K562 (cell line): ENCODE data around the gene NYAP1. TPM values are rescaled to one million over a fixed set of nuclear protein-coding genes. Genes with fewer than 3 reads are reported as not detected.
A peak's percentile ranks its signal among the peaks of the same experiment; 100 is the strongest.

Source experiments
- TCFL5 ChIP-seq: fragments of 250-450 bp; sonication (Bioruptor Pico); conservative IDR thresholded peaks from 2 replicates; pipeline ENCODE4 v1.6.1; 2021; ENCODE audit warnings: mild to moderate bottlenecking, moderate library complexity, matching md5 sums
- ZNF398 ChIP-seq: fragments of 250-450 bp; sonication (Bioruptor Pico); IDR thresholded peaks from 2 replicates; pipeline ENCODE4 v1.8.0; 2021; ENCODE audit warnings: moderate library complexity, mild to moderate bottlenecking, inconsistent platforms
- ZNF408 ChIP-seq: fragments of 250-450 bp; sonication (Bioruptor Pico); IDR thresholded peaks from 2 replicates; pipeline ENCODE4 v1.4.0; 2020; ENCODE audit warnings: low read depth, mild to moderate bottlenecking, moderate library complexity
- polyA plus RNA-seq, 8 experiments: library from polyadenylated mRNA; depleted of rRNA in 4 of 8; stranded (reverse) in 5 of 8; unstranded in 3 of 8; fragments of >200 nt; fragmentation: Nextera tagmentation in 2 of 8; fragmentation: Illumina TruSeq in 1 of 8; extraction: Ambion mirVana in 2 of 8; extraction: Trizol in 1 of 8; gene quantifications; 2 replicates each; pipeline versions ENCODE4 v1.2.1 to v1.2.3, GENCODE V29; 2011 to 2014; ENCODE audit warnings: inconsistent platforms in 1 of 8, missing spikeins in 1 of 8
- total RNA-seq, 7 experiments: library from RNA; depleted of rRNA in 6 of 7; stranded (reverse); fragments of >200 nt in 6 of 7; fragmentation: Illumina TruSeq in 2 of 7; extraction: Trizol in 2 of 7; gene quantifications; 2 replicates each; pipeline versions ENCODE4 v1.2.1 to v1.2.3, GENCODE V29; 2011 to 2021; ENCODE audit warnings: low replicate concordance in 1 of 7
- TF ChIP-seq, protein P1 (sequence below): fragments of 450-650 bp; IDR thresholded peaks from 2 replicates; pipeline ENCODE4 v1.6.1; 2016; ENCODE audit warnings: low read depth, mild to moderate bottlenecking, moderate library complexity
- TF ChIP-seq, protein P2 (sequence below): fragments of 450-650 bp; IDR thresholded peaks from 2 replicates; pipeline ENCODE4 v1.6.1; 2016; ENCODE audit warnings: mild to moderate bottlenecking
- TF ChIP-seq, protein P3 (sequence below), 3 experiments: fragments of 200-800 bp in 1 of 3; fragments of 250-450 bp in 1 of 3; fragments of 450-650 bp in 1 of 3; sonication (Bioruptor Pico) in 1 of 3; sonication (Bioruptor generic) in 1 of 3; formaldehyde crosslinking in 1 of 3; IDR thresholded peaks; 2 replicates each; pipeline versions ENCODE4 v1.6.1 to v1.8.0; 2016 to 2022; ENCODE audit warnings: mild to moderate bottlenecking in 2 of 3, missing genetic modification characterization in 2 of 3, missing compliant biosample characterization in 1 of 3, moderate library complexity in 1 of 3
- TF ChIP-seq, protein P4 (sequence below): fragments of 250-450 bp; sonication (Bioruptor Pico); IDR thresholded peaks from 2 replicates; pipeline ENCODE4 v1.4.0; 2020; ENCODE audit warnings: mild to moderate bottlenecking, moderate library complexity, borderline replicate concordance
- TF ChIP-seq, protein P5 (sequence below): fragments of 150-350 bp; IDR thresholded peaks from 2 replicates; pipeline ENCODE4 v1.6.1; 2014; ENCODE audit warnings: low read depth, mild to moderate bottlenecking, low read length, borderline replicate concordance

NYAP1 gene
- total and polyA plus RNA-seq, 9 of the 15 experiments (the other 6 are each of a cell fraction or from before 2014, with no cell fraction given), result 0.11 to 0.88 (median 0.22) TPM; not detected in 2

DNA sequence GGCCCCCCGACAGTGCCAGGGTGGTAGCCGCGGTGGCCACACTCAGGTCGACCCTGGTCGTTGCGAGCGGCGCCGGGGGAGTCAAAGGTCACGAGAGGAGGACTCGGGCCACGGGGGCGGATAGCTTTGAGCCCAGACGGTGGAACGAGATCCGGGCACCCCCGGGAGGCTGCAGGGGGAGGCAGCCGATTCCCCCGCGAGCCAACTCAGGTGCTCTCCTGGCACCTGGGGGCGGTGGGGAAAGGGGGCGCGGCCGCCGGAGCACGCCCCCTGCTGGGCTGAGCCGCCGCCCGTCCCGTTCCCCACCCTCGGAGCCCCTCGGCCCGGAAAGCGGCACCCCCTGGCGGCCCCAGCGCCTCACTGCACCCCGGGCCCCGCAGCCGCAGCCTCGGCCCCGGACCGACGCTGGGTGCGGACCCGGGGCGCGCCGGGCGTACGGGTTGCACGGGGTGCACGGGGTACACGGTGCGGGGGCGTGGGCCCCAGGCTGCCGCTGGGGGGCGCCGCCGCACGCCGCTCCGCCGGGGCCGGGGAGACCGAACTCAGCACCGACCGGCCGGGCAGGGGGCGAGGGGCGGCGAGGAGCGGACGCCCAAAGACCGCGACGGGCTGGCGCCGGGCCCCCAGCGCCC is 521 bp upstream of the NYAP1 start (continued):
- TF ChIP-seq, protein P1, sequence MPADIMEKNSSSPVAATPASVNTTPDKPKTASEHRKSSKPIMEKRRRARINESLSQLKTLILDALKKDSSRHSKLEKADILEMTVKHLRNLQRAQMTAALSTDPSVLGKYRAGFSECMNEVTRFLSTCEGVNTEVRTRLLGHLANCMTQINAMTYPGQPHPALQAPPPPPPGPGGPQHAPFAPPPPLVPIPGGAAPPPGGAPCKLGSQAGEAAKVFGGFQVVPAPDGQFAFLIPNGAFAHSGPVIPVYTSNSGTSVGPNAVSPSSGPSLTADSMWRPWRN, result no peak
- TF ChIP-seq ZNF408 (no peak), ZNF398 (CRISPR knock-in tag) (no peak), TCFL5 (CRISPR knock-in tag) (no peak)
- TF ChIP-seq, protein P2, sequence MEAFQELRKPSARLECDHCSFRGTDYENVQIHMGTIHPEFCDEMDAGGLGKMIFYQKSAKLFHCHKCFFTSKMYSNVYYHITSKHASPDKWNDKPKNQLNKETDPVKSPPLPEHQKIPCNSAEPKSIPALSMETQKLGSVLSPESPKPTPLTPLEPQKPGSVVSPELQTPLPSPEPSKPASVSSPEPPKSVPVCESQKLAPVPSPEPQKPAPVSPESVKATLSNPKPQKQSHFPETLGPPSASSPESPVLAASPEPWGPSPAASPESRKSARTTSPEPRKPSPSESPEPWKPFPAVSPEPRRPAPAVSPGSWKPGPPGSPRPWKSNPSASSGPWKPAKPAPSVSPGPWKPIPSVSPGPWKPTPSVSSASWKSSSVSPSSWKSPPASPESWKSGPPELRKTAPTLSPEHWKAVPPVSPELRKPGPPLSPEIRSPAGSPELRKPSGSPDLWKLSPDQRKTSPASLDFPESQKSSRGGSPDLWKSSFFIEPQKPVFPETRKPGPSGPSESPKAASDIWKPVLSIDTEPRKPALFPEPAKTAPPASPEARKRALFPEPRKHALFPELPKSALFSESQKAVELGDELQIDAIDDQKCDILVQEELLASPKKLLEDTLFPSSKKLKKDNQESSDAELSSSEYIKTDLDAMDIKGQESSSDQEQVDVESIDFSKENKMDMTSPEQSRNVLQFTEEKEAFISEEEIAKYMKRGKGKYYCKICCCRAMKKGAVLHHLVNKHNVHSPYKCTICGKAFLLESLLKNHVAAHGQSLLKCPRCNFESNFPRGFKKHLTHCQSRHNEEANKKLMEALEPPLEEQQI, result no peak
- TF ChIP-seq, protein P3, sequence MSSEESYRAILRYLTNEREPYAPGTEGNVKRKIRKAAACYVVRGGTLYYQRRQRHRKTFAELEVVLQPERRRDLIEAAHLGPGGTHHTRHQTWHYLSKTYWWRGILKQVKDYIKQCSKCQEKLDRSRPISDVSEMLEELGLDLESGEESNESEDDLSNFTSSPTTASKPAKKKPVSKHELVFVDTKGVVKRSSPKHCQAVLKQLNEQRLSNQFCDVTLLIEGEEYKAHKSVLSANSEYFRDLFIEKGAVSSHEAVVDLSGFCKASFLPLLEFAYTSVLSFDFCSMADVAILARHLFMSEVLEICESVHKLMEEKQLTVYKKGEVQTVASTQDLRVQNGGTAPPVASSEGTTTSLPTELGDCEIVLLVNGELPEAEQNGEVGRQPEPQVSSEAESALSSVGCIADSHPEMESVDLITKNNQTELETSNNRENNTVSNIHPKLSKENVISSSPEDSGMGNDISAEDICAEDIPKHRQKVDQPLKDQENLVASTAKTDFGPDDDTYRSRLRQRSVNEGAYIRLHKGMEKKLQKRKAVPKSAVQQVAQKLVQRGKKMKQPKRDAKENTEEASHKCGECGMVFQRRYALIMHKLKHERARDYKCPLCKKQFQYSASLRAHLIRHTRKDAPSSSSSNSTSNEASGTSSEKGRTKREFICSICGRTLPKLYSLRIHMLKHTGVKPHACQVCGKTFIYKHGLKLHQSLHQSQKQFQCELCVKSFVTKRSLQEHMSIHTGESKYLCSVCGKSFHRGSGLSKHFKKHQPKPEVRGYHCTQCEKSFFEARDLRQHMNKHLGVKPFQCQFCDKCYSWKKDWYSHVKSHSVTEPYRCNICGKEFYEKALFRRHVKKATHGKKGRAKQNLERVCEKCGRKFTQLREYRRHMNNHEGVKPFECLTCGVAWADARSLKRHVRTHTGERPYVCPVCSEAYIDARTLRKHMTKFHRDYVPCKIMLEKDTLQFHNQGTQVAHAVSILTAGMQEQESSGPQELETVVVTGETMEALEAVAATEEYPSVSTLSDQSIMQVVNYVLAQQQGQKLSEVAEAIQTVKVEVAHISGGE (CRISPR knock-in tag; IDR thresholded peaks at IDR 0.05), result peak in 1 of 3 experiments; percentile 84; a peak in 2 of 6 replicates
- TF ChIP-seq, protein P4, sequence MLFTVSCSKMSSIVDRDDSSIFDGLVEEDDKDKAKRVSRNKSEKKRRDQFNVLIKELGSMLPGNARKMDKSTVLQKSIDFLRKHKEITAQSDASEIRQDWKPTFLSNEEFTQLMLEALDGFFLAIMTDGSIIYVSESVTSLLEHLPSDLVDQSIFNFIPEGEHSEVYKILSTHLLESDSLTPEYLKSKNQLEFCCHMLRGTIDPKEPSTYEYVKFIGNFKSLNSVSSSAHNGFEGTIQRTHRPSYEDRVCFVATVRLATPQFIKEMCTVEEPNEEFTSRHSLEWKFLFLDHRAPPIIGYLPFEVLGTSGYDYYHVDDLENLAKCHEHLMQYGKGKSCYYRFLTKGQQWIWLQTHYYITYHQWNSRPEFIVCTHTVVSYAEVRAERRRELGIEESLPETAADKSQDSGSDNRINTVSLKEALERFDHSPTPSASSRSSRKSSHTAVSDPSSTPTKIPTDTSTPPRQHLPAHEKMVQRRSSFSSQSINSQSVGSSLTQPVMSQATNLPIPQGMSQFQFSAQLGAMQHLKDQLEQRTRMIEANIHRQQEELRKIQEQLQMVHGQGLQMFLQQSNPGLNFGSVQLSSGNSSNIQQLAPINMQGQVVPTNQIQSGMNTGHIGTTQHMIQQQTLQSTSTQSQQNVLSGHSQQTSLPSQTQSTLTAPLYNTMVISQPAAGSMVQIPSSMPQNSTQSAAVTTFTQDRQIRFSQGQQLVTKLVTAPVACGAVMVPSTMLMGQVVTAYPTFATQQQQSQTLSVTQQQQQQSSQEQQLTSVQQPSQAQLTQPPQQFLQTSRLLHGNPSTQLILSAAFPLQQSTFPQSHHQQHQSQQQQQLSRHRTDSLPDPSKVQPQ (CRISPR knock-in tag), result no peak
- TF ChIP-seq, protein P5, sequence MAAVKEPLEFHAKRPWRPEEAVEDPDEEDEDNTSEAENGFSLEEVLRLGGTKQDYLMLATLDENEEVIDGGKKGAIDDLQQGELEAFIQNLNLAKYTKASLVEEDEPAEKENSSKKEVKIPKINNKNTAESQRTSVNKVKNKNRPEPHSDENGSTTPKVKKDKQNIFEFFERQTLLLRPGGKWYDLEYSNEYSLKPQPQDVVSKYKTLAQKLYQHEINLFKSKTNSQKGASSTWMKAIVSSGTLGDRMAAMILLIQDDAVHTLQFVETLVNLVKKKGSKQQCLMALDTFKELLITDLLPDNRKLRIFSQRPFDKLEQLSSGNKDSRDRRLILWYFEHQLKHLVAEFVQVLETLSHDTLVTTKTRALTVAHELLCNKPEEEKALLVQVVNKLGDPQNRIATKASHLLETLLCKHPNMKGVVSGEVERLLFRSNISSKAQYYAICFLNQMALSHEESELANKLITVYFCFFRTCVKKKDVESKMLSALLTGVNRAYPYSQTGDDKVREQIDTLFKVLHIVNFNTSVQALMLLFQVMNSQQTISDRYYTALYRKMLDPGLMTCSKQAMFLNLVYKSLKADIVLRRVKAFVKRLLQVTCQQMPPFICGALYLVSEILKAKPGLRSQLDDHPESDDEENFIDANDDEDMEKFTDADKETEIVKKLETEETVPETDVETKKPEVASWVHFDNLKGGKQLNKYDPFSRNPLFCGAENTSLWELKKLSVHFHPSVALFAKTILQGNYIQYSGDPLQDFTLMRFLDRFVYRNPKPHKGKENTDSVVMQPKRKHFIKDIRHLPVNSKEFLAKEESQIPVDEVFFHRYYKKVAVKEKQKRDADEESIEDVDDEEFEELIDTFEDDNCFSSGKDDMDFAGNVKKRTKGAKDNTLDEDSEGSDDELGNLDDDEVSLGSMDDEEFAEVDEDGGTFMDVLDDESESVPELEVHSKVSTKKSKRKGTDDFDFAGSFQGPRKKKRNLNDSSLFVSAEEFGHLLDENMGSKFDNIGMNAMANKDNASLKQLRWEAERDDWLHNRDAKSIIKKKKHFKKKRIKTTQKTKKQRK, result no peak
